SK-N-SH (cell line): Measurements from ENCODE around the gene TFG. TPM values are rescaled to one million over a fixed set of nuclear protein-coding genes. Genes with fewer than 3 reads are reported as not detected.

Experiments used
- CTCF ChIA-PET: fragments of 300-600, 350-600 bp; formaldehyde crosslinking; extraction: SDS; loops from one replicate; lab custom pipeline; 2021; lab: Yijun Ruan, JAX
- POLR2A ChIA-PET: fragments of 350-600 bp; sonication (Branson Sonifier 250); formaldehyde crosslinking; extraction: SDS; loops from one replicate; lab custom pipeline; 2020; ENCODE audit warnings: antibody characterized with exemption, inconsistent platforms; lab: Yijun Ruan, JAX
- DNase-seq: peaks from one replicate; pipeline ENCODE4 v3.0.0; 2012
- H2AFZ ChIP-seq: fragments of 200-600 bp; sonication (generic); 2 replicates; pipeline ENCODE4 v1.8.1; 2016; ENCODE audit warnings: antibody characterized with exemption, mild to moderate bottlenecking, low read depth
- H3F3A ChIP-seq: fragments of 200-600 bp; sonication (generic); replicated peaks from 2 replicates; pipeline ENCODE3; 2016; ENCODE audit warnings: antibody characterized with exemption, mild to moderate bottlenecking; ENCODE audit not compliant: insufficient read depth
- H3K27ac ChIP-seq, 2 experiments: fragments of 200-500 bp in 1 of 2; fragments of 200-600 bp in 1 of 2; sonication (Bioruptor generic) in 1 of 2; sonication (generic), shearing (Covaris generic) in 1 of 2; 2 replicates each; pipeline versions ENCODE4 v1.5.1 to v1.6.1; 2014 to 2016; ENCODE audit warnings: low read depth in 2 of 2, inconsistent platforms in 1 of 2, low read length in 1 of 2, mild to moderate bottlenecking in 1 of 2, mixed read lengths in 1 of 2
- H3K27me3 ChIP-seq: fragments of 200-600 bp; sonication (generic), shearing (Covaris generic); 2 replicates; pipeline ENCODE4 v1.6.1; 2016; ENCODE audit warnings: mixed run types; ENCODE audit not compliant: insufficient read depth
- H3K36me3 ChIP-seq, 2 experiments: fragments of 200-500 bp in 1 of 2; fragments of 200-600 bp in 1 of 2; sonication (Bioruptor generic) in 1 of 2; sonication (generic) in 1 of 2; replicated peaks in 1 of 2; 2 replicates each; pipeline versions ENCODE3 to v1.5.1; 2014 to 2016; ENCODE audit warnings: low read length in 1 of 2, mild to moderate bottlenecking in 1 of 2; ENCODE audit not compliant: insufficient read depth in 2 of 2, control insufficient read depth in 1 of 2
- H3K4me1 ChIP-seq, 2 experiments: fragments of 200-500 bp in 1 of 2; fragments of 200-600 bp in 1 of 2; sonication (Bioruptor generic) in 1 of 2; sonication (generic), shearing (Covaris generic) in 1 of 2; 2 replicates each; pipeline versions ENCODE4 v1.5.1 to v1.6.1; 2014 to 2016; ENCODE audit warnings: low read depth in 1 of 2, low read length in 1 of 2, mixed run types in 1 of 2; ENCODE audit not compliant: insufficient read depth in 2 of 2, control insufficient read depth in 1 of 2
- H3K4me2 ChIP-seq: fragments of 200-600 bp; sonication (generic), shearing (Covaris generic); 2 replicates; pipeline ENCODE4 v1.6.1; 2017; ENCODE audit warnings: mixed run types
- H3K4me3 ChIP-seq, 2 experiments: fragments of 200-500 bp in 1 of 2; fragments of 200-600 bp in 1 of 2; sonication (Bioruptor generic) in 1 of 2; sonication (generic), shearing (Covaris generic) in 1 of 2; 2 replicates each; pipeline versions ENCODE4 v1.5.1 to v1.8.1; 2014 to 2016; ENCODE audit warnings: low read depth in 2 of 2, inconsistent platforms in 1 of 2, low read length in 1 of 2, mild to moderate bottlenecking in 1 of 2, mixed read lengths in 1 of 2, moderate library complexity in 1 of 2
- H3K79me2 ChIP-seq: fragments of 200-600 bp; sonication (generic); 2 replicates; pipeline ENCODE4 v1.8.1; 2017; ENCODE audit warnings: mild to moderate bottlenecking; ENCODE audit not compliant: insufficient read depth
- H3K9ac ChIP-seq: fragments of 200-600 bp; sonication (generic); 2 replicates; pipeline ENCODE4 v1.6.1; 2017; ENCODE audit warnings: mixed run types
- H3K9me2 ChIP-seq: fragments of 200-600 bp; sonication (generic); 2 replicates; pipeline ENCODE4 v1.6.1; 2017; ENCODE audit warnings: mixed run types
- H3K9me3 ChIP-seq: fragments of 200-600 bp; sonication (generic); 2 replicates; pipeline ENCODE4 v1.6.1; 2017; ENCODE audit warnings: mixed run types, mild to moderate bottlenecking, moderate library complexity
- H4K20me1 ChIP-seq: fragments of 200-600 bp; sonication (generic); 2 replicates; pipeline ENCODE4 v1.6.1; 2017; ENCODE audit warnings: mild to moderate bottlenecking, mixed run types; ENCODE audit not compliant: insufficient read depth
- ELF1 ChIP-seq: IDR thresholded peaks from 2 replicates; pipeline ENCODE4 v1.4.0; 2012
- EZH2phosphoT487 ChIP-seq: fragments of 200-600 bp; sonication (generic); IDR thresholded peaks from 2 replicates; pipeline ENCODE4 v1.6.1; 2017; ENCODE audit warnings: low read depth, mixed run types, mild to moderate bottlenecking, antibody characterized with exemption, moderate library complexity, borderline replicate concordance
- FOXJ3 ChIP-seq: sonication (generic); formaldehyde crosslinking; IDR thresholded peaks from 2 replicates; pipeline ENCODE4 v1.5.1; 2020; ENCODE audit warnings: mild to moderate bottlenecking, missing genetic modification reagents
- GABPA ChIP-seq: IDR thresholded peaks from 2 replicates; pipeline ENCODE4 v1.4.0; 2012; ENCODE audit warnings: low read depth, mild to moderate bottlenecking
- JUND ChIP-seq: IDR thresholded peaks from 2 replicates; pipeline ENCODE4 v1.4.0; 2012
- MEF2A ChIP-seq: IDR thresholded peaks from 2 replicates; pipeline ENCODE4 v1.4.0; 2012; ENCODE audit warnings: low read depth, borderline replicate concordance
- RCOR1 ChIP-seq: fragments of 150-350 bp; IDR thresholded peaks from 2 replicates; pipeline ENCODE4 v1.6.1; 2017; ENCODE audit warnings: antibody characterized with exemption, low read length
- RXRA ChIP-seq: IDR thresholded peaks from 2 replicates; pipeline ENCODE4 v1.4.0; 2012; ENCODE audit warnings: low read depth, mild to moderate bottlenecking, borderline replicate concordance
- SIN3A ChIP-seq: IDR thresholded peaks from 2 replicates; pipeline ENCODE4 v1.6.1; 2012; ENCODE audit warnings: low read depth, mild to moderate bottlenecking, low read length, moderate library complexity, borderline replicate concordance
- SMC3 ChIP-seq: IDR thresholded peaks from 2 replicates; pipeline ENCODE4 v1.6.1; 2012; ENCODE audit warnings: low read depth, low read length, improper control_type of control experiment
- TAF1 ChIP-seq: IDR thresholded peaks from 2 replicates; pipeline ENCODE4 v1.6.1; 2012; ENCODE audit warnings: low read depth, mild to moderate bottlenecking, low read length, moderate library complexity, borderline replicate concordance
- TCF12 ChIP-seq: IDR thresholded peaks from 2 replicates; pipeline ENCODE4 v1.4.0; 2012
- TEAD4 ChIP-seq: IDR thresholded peaks from 2 replicates; pipeline ENCODE4 v1.4.0; 2012; ENCODE audit warnings: mild to moderate bottlenecking, borderline replicate concordance; ENCODE audit not compliant: insufficient read depth
- WGBS: methylation state at CpG from one replicate; pipeline ENCODE4 v1.1.6; 2017; ENCODE audit warnings: low lambda C conversion rate; 5-methylcytosine and 5-hydroxymethylcytosine counted together
- polyA plus RNA-seq, 3 experiments: library from polyadenylated mRNA; depleted of rRNA; stranded (reverse); fragments of >200 nt; gene quantifications; 2 replicates each; pipeline ENCODE4 v1.2.3, GENCODE V29; 2012
- TF ChIP-seq, protein P1 (sequence below): IDR thresholded peaks from 2 replicates; pipeline ENCODE4 v1.4.0; 2012; ENCODE audit warnings: low read depth
- TF ChIP-seq, protein P2 (sequence below): fragments of 200-600 bp; sonication (generic); IDR thresholded peaks from 2 replicates; pipeline ENCODE4 v1.6.1; 2017; ENCODE audit warnings: antibody characterized with exemption, mild to moderate bottlenecking, moderate library complexity
- TF ChIP-seq, protein P3 (sequence below): fragments of 150-350 bp; IDR thresholded peaks from 2 replicates; pipeline ENCODE4 v1.6.1; 2016; ENCODE audit warnings: mild to moderate bottlenecking, low read depth, low read length
- TF ChIP-seq, protein P4 (sequence below): IDR thresholded peaks from 2 replicates; pipeline ENCODE4; 2012
- TF ChIP-seq, protein P5 (sequence below): IDR thresholded peaks from 2 replicates; pipeline ENCODE4 v1.6.1; 2012; ENCODE audit warnings: mild to moderate bottlenecking, low read depth, low read length, moderate library complexity

The TFG gene
- polyA plus RNA-seq, 1 of the 3 experiments (the other 2 are of a cell fraction): 83.1 TPM

DNA sequence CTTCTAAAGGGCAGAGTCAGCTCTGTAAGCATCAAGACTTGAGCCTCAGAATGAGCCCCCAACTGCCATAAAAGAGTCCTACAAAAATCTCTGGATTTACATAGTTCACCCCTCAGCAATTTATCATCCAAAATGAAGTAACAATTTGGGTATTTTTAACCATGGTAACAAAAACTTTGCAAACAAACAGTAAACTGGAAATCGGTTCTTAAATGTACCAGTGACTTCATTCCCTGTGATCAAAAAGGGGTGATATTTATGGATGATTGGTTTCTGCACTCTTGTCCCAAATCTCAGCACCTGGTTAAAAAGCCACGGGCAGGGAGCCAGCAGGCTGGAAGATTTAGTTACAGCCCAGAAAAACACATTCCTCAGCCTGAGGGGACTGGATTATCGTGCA, 73.6 kb downstream of the TFG start:
- TF ChIP-seq, protein P1, sequence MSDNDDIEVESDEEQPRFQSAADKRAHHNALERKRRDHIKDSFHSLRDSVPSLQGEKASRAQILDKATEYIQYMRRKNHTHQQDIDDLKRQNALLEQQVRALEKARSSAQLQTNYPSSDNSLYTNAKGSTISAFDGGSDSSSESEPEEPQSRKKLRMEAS: no peak
- TF ChIP-seq, protein P2, sequence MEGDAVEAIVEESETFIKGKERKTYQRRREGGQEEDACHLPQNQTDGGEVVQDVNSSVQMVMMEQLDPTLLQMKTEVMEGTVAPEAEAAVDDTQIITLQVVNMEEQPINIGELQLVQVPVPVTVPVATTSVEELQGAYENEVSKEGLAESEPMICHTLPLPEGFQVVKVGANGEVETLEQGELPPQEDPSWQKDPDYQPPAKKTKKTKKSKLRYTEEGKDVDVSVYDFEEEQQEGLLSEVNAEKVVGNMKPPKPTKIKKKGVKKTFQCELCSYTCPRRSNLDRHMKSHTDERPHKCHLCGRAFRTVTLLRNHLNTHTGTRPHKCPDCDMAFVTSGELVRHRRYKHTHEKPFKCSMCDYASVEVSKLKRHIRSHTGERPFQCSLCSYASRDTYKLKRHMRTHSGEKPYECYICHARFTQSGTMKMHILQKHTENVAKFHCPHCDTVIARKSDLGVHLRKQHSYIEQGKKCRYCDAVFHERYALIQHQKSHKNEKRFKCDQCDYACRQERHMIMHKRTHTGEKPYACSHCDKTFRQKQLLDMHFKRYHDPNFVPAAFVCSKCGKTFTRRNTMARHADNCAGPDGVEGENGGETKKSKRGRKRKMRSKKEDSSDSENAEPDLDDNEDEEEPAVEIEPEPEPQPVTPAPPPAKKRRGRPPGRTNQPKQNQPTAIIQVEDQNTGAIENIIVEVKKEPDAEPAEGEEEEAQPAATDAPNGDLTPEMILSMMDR: no peak
- no peak for TF ChIP-seq TEAD4
- TF ChIP-seq FOXJ3 (CRISPR knock-in tag): no peak
- no peak for TF ChIP-seq JUND
- no peak for TF ChIP-seq RXRA
- no peak for TF ChIP-seq RCOR1
- TF ChIP-seq ELF1: no peak
- TF ChIP-seq MEF2A: no peak
- no peak for TF ChIP-seq TAF1
- TF ChIP-seq SMC3: no peak
- TF ChIP-seq, protein P3, sequence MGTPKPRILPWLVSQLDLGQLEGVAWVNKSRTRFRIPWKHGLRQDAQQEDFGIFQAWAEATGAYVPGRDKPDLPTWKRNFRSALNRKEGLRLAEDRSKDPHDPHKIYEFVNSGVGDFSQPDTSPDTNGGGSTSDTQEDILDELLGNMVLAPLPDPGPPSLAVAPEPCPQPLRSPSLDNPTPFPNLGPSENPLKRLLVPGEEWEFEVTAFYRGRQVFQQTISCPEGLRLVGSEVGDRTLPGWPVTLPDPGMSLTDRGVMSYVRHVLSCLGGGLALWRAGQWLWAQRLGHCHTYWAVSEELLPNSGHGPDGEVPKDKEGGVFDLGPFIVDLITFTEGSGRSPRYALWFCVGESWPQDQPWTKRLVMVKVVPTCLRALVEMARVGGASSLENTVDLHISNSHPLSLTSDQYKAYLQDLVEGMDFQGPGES: no peak
- TF ChIP-seq, protein P4, sequence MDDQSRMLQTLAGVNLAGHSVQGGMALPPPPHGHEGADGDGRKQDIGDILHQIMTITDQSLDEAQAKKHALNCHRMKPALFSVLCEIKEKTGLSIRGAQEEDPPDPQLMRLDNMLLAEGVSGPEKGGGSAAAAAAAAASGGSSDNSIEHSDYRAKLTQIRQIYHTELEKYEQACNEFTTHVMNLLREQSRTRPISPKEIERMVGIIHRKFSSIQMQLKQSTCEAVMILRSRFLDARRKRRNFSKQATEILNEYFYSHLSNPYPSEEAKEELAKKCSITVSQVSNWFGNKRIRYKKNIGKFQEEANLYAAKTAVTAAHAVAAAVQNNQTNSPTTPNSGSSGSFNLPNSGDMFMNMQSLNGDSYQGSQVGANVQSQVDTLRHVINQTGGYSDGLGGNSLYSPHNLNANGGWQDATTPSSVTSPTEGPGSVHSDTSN: no peak
- no peak for TF ChIP-seq EZH2phosphoT487
- TF ChIP-seq TCF12: no peak
- TF ChIP-seq GABPA: no peak
- TF ChIP-seq, protein P5, sequence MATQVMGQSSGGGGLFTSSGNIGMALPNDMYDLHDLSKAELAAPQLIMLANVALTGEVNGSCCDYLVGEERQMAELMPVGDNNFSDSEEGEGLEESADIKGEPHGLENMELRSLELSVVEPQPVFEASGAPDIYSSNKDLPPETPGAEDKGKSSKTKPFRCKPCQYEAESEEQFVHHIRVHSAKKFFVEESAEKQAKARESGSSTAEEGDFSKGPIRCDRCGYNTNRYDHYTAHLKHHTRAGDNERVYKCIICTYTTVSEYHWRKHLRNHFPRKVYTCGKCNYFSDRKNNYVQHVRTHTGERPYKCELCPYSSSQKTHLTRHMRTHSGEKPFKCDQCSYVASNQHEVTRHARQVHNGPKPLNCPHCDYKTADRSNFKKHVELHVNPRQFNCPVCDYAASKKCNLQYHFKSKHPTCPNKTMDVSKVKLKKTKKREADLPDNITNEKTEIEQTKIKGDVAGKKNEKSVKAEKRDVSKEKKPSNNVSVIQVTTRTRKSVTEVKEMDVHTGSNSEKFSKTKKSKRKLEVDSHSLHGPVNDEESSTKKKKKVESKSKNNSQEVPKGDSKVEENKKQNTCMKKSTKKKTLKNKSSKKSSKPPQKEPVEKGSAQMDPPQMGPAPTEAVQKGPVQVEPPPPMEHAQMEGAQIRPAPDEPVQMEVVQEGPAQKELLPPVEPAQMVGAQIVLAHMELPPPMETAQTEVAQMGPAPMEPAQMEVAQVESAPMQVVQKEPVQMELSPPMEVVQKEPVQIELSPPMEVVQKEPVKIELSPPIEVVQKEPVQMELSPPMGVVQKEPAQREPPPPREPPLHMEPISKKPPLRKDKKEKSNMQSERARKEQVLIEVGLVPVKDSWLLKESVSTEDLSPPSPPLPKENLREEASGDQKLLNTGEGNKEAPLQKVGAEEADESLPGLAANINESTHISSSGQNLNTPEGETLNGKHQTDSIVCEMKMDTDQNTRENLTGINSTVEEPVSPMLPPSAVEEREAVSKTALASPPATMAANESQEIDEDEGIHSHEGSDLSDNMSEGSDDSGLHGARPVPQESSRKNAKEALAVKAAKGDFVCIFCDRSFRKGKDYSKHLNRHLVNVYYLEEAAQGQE: no peak
- TF ChIP-seq SIN3A: no peak
- Histone ChIP-seq H3K9ac (no peak overlapping the region), H4K20me1 (no peaks in the 10 kb centered on the region), H3K4me1 (peaks cover 0 to 5% of the 10 kb centered on the region in 2 experiments; a peak in 1 of 4 replicates), H3K4me3 (no peak overlapping the region), H3K9me3 (no peaks in the 10 kb centered on the region; the same call in 1 of the 2 replicates), H3K27me3 (no peaks in the 10 kb centered on the region), H3K27ac (no peak overlapping the region; a peak in 1 of 4 replicates), H3K36me3 (peaks cover 0 to 7% of the 10 kb centered on the region in 2 experiments), H3F3A (no peaks in the 10 kb centered on the region), H2AFZ (no peak overlapping the region), H3K9me2 (no peaks in the 10 kb centered on the region), H3K79me2 (no peaks in the 10 kb centered on the region), H3K4me2 (no peak overlapping the region)
- no peak for DNase-seq
- POLR2A ChIA-PET: no interaction called here
- 69% methylated on average over 3 of the region's 3 CpGs for WGBS
- CTCF ChIA-PET: interaction anchor here (1.3 kb wide), 1 partner anchor 11 kb away, joined by 3 read pairs; no protein-coding TSS in a partner anchor
